Measurements from ENCODE around the gene CCDC192.
A peak's percentile ranks its signal among the peaks of the same experiment; 100 is the strongest.

Gene CCDC192

DNA sequence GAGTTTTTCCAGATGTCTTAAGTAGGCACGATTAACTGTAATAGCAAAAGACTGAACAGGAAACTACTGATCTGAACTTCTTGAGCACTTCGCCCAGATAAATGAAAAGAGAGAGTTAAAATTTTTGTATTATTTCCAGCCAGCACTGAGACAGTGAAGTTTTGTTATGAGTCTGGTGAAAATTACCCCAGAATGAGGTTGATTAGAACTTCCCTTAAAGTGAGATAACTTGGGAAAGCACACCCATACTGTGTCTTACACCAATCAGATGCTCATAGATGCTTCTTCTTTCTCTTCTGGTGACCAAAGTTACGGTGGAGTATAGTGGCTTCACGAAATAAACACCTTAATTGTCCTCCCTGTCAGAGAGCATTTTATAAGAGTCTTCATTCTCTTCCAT lies 248.6 kb downstream of the CCDC192 start:
- TF ChIP-seq, protein P1, sequence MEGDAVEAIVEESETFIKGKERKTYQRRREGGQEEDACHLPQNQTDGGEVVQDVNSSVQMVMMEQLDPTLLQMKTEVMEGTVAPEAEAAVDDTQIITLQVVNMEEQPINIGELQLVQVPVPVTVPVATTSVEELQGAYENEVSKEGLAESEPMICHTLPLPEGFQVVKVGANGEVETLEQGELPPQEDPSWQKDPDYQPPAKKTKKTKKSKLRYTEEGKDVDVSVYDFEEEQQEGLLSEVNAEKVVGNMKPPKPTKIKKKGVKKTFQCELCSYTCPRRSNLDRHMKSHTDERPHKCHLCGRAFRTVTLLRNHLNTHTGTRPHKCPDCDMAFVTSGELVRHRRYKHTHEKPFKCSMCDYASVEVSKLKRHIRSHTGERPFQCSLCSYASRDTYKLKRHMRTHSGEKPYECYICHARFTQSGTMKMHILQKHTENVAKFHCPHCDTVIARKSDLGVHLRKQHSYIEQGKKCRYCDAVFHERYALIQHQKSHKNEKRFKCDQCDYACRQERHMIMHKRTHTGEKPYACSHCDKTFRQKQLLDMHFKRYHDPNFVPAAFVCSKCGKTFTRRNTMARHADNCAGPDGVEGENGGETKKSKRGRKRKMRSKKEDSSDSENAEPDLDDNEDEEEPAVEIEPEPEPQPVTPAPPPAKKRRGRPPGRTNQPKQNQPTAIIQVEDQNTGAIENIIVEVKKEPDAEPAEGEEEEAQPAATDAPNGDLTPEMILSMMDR (IDR thresholded peaks at IDR 0.05; ENCODE audit: insufficient read depth, low read length, missing control alignments): no peak
- no peak overlapping the region for H3K4me3 ChIP-seq (ENCODE audit: low read depth, low read length)
- no peak for DNase-seq (ENCODE audit: low read depth, low spot score)
- CTCF ChIA-PET: no interaction called here
- POLR2A ChIA-PET: no interaction called here

DNA sequence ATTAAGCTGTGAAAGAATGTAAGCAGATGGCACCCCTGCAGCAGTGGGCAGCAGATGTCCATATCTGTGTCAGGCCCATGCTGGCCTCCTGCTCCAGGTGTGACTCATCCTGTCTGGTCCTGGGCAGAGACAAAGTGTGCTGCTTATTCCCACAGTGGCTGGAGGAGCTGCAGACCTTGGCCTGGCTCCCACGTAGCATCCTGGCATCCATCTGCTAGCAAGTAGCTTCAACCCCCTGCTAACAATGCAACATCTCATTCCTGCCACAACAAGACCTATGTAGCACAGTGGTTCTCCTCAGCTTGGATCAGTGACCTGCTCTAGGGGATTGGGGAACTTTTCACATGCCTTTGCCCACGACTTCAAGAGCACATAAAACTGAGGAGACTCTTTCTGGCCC lies 254.0 kb downstream of the CCDC192 start:
- DNase-seq (ENCODE audit: low read depth, low spot score): no peak
- TF ChIP-seq, protein P1 (IDR thresholded peaks at IDR 0.05; ENCODE audit: insufficient read depth, low read length, missing control alignments): peak; percentile 22
- ChIA-PET POLR2A (no interaction called here), CTCF (no interaction called here)
- H3K4me3 ChIP-seq (ENCODE audit: low read depth, low read length): no peak overlapping the region

DNA sequence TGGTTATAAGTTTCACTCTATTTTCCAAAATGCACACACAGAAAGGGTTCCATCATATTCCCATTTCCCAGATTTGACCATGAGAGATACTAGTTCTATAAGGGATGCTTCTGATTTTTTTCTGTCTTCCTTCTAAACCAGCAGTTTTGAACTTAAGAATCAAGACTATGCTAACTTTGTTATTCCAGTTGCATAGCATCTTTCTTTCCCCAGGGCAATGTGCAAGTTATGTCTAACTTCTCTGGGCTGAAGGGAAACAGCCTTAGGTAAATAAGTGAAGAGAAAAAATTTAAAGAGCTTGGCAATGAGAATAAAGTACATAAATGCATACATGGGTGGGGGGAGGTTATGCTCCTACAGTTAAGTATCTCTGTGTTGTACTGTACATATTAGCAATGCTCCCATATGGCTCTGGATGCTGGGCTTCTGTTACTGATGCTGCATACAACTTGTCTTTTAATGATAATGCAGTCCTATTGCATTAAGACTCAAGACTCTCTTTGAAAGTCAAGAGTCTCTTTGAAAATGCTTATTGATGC lies 254.6 kb downstream of the CCDC192 start:
- ChIA-PET CTCF (no interaction called here), POLR2A (no interaction called here)
- no peak overlapping the region for H3K4me3 ChIP-seq (ENCODE audit: low read depth, low read length)
- TF ChIP-seq, protein P1 (IDR thresholded peaks at IDR 0.05; ENCODE audit: insufficient read depth, low read length, missing control alignments): no peak
- no peak for DNase-seq (ENCODE audit: low read depth, low spot score)

DNA sequence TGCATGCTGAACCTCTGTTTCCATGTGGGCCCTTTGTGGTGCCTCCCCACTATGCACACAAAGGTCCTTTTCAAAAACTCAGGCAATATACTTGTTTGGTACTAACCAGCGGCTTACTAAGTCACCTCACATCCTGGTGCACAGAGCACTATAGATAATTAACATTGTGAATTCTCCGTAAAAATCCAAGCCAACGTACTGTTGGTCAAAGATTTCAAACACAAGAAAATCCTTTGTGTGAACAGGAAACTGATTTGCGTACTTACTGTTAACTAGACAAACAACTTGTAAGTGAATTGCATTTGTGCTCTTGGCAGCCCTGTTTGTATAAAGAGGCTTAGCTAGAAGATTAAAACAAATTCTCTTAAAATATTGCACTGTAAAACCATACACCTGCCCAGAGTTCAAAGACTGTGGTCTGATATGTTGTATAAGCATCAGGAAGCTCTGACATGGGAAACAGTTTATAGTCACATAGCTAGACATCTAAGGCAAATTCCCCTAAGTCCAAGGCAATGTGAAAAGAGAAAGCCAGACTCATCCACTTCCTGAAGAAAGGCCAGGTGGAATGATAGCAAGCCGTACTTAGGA lies 255.3 kb downstream of the CCDC192 start:
- DNase-seq (ENCODE audit: low read depth, low spot score): no peak
- ChIA-PET POLR2A (no interaction called here), CTCF (interaction anchor here (1.0 kb wide), 1 partner anchor 200 kb away, joined by 3 read pairs; no protein-coding TSS in a partner anchor)
- TF ChIP-seq, protein P1 (IDR thresholded peaks at IDR 0.05; ENCODE audit: insufficient read depth, low read length, missing control alignments): no peak
- H3K4me3 ChIP-seq (ENCODE audit: low read depth, low read length): no peak overlapping the region

DNA sequence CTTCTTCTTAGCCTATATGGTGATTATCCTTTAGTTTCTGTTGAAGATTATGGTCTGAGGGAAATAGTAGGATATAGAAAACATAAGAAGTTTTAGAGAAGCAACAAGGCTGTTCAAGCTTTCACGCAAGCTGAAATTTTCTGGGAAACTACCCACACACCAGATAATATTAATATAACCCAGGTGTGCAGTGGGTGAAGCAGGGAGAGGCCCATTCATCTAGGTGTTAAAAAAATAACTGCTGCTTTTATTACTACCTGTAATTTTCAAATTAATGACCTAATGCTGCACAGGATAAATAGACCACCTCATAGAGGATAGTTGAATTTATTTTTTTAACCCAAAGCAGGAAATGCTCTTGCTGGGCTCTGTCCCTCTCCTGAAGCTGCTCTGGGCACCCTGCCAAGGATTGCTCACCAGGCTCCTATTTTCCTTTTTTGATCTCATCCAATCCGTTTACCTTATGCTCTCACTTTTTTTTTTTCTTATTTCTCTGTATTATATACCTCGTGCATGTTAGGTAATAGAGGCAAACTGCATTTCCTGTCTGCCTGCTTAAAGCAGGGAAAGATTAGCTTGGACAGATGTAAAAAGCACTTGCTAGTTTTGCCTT lies 256.1 kb downstream of the CCDC192 start:
- ChIA-PET POLR2A (no interaction called here), CTCF (interaction anchor here (1.0 kb wide), 1 partner anchor 201 kb away, joined by 3 read pairs; no protein-coding TSS in a partner anchor)
- H3K4me3 ChIP-seq (ENCODE audit: low read depth, low read length): no peak overlapping the region
- DNase-seq (ENCODE audit: low read depth, low spot score): no peak
- TF ChIP-seq, protein P1 (IDR thresholded peaks at IDR 0.05; ENCODE audit: insufficient read depth, low read length, missing control alignments): no peak

DNA sequence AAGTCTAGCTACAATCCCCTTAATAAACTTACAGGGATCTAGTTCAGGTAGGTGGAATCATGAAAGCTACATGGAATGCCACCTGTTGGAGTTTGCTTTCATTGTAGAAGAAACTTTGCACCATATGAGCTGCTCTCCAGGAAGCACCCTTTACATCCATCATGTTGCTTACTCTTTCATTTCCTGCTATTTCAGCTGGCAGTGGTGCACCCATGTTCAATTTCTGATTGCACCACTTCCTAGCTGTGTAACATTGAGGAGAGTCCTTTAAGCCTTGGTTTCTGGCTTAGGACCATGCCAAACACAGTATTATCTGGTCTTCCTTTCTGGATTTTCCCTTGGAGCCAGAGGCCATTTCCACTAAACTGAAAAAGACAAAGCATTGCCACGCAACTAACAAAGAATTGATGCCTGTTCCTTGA lies 257.1 kb downstream of the CCDC192 start:
- CTCF ChIA-PET: no interaction called here
- H3K4me3 ChIP-seq (ENCODE audit: low read depth, low read length): no peak overlapping the region
- POLR2A ChIA-PET: no interaction called here
- TF ChIP-seq, protein P1 (IDR thresholded peaks at IDR 0.05; ENCODE audit: insufficient read depth, low read length, missing control alignments): no peak
- no peak for DNase-seq (ENCODE audit: low read depth, low spot score)

Measured in AG04449 (cell line).